Measurements from ENCODE around the gene ISG20. TPM values are rescaled to one million over a fixed set of nuclear protein-coding genes. Genes with fewer than 3 reads are reported as not detected.

Gene ISG20
- total RNA-seq, 2 experiments from 2014 or later = 310 to 345 TPM

GRCh38 chr15:88703533-88703932 lies 64.7 kb downstream of the ISG20 start:
- H3K79me2 ChIP-seq (ENCODE audit: insufficient read depth, low read depth, low read length) = no peaks in the 10 kb centered on the region
- TF ChIP-seq CTCF (conservative IDR thresholded peaks at IDR 0.05; ENCODE audit: low read length) = no peak
- no peak for TF ChIP-seq EZH2phosphoT487 (IDR thresholded peaks at IDR 0.05; ENCODE audit: borderline replicate concordance, low read depth, low read length)
- H3K9me3 ChIP-seq (ENCODE audit: low read length) = no peaks in the 10 kb centered on the region
- DNase-seq (ENCODE audit: low spot score) = no peak
- H3K9me2 ChIP-seq (ENCODE audit: insufficient read depth, low read length) = no peaks in the 10 kb centered on the region
- ChIA-PET CTCF (ENCODE audit: unreplicated experiment) (no interaction called here), POLR2A (no interaction called here)
- no TSS peak for BruUV-seq (replicated peaks)
- H3K4me1 ChIP-seq (ENCODE audit: insufficient read depth, low read length, poor library complexity, severe bottlenecking) = no peaks in the 10 kb centered on the region
- intact Hi-C loops (cut with micrococcal nuclease; ENCODE audit: unreplicated experiment) = loop anchor here (2.0 kb wide), 1 partner anchor 227 kb away; no protein-coding TSS in a partner anchor
- H3K4me3 ChIP-seq (ENCODE audit: low read depth, low read length, poor library complexity, severe bottlenecking) = no peak overlapping the region
- H3K27ac ChIP-seq (ENCODE audit: low read depth, low read length, poor library complexity, severe bottlenecking) = no peak overlapping the region
- no peaks in the 10 kb centered on the region for H3K36me3 ChIP-seq (ENCODE audit: insufficient read depth, low read length)
- no peaks in the 10 kb centered on the region; the same call in 1 of the 2 replicates for H4K20me1 ChIP-seq (ENCODE audit: insufficient read depth, low read length)
- H2AFZ ChIP-seq (ENCODE audit: low read length) = no peak overlapping the region
- no peak overlapping the region for H3K4me2 ChIP-seq (ENCODE audit: low read length)

- CTCF ChIA-PET (ENCODE audit: unreplicated experiment) = no interaction called here
- Histone ChIP-seq H3K4me1 (ENCODE audit: insufficient read depth, low read length, poor library complexity, severe bottlenecking) (no peaks in the 10 kb centered on the region), H2AFZ (ENCODE audit: low read length) (no peak overlapping the region), H3K79me2 (ENCODE audit: insufficient read depth, low read depth, low read length) (no peaks in the 10 kb centered on the region), H3K27ac (ENCODE audit: low read depth, low read length, poor library complexity, severe bottlenecking) (no peak overlapping the region), H3K9me3 (ENCODE audit: low read length) (no peaks in the 10 kb centered on the region), H3K4me2 (ENCODE audit: low read length) (no peak overlapping the region), H3K4me3 (ENCODE audit: low read depth, low read length, poor library complexity, severe bottlenecking) (no peak overlapping the region), H4K20me1 (ENCODE audit: insufficient read depth, low read length) (no peaks in the 10 kb centered on the region; the same call in 1 of the 2 replicates), H3K36me3 (ENCODE audit: insufficient read depth, low read length) (no peaks in the 10 kb centered on the region), H3K9me2 (ENCODE audit: insufficient read depth, low read length) (no peaks in the 10 kb centered on the region)
- DNase-seq (ENCODE audit: low spot score) = no peak
- intact Hi-C loops (cut with micrococcal nuclease; ENCODE audit: unreplicated experiment) = no loop called here
- BruUV-seq (replicated peaks) = no TSS peak
- POLR2A ChIA-PET = no interaction called here
- TF ChIP-seq EZH2phosphoT487 (IDR thresholded peaks at IDR 0.05; ENCODE audit: borderline replicate concordance, low read depth, low read length) (no peak), CTCF (conservative IDR thresholded peaks at IDR 0.05; ENCODE audit: low read length) (no peak)
Observed at GRCh38 chr15:88704791-88705768, 66.3 kb downstream of the ISG20 start.

- Histone ChIP-seq H2AFZ (ENCODE audit: low read length) (no peak overlapping the region), H3K4me2 (ENCODE audit: low read length) (no peak overlapping the region), H3K36me3 (ENCODE audit: insufficient read depth, low read length) (no peaks in the 10 kb centered on the region), H3K79me2 (ENCODE audit: insufficient read depth, low read depth, low read length) (no peaks in the 10 kb centered on the region), H3K9me3 (ENCODE audit: low read length) (no peaks in the 10 kb centered on the region), H3K4me3 (ENCODE audit: low read depth, low read length, poor library complexity, severe bottlenecking) (no peak overlapping the region), H3K27ac (ENCODE audit: low read depth, low read length, poor library complexity, severe bottlenecking) (no peak overlapping the region), H4K20me1 (ENCODE audit: insufficient read depth, low read length) (no peaks in the 10 kb centered on the region; the same call in 1 of the 2 replicates), H3K9me2 (ENCODE audit: insufficient read depth, low read length) (no peaks in the 10 kb centered on the region), H3K4me1 (ENCODE audit: insufficient read depth, low read length, poor library complexity, severe bottlenecking) (no peaks in the 10 kb centered on the region)
- ChIA-PET POLR2A (no interaction called here), CTCF (ENCODE audit: unreplicated experiment) (no interaction called here)
- BruUV-seq (replicated peaks) = no TSS peak
- DNase-seq (ENCODE audit: low spot score) = no peak
- TF ChIP-seq EZH2phosphoT487 (IDR thresholded peaks at IDR 0.05; ENCODE audit: borderline replicate concordance, low read depth, low read length) = no peak
- intact Hi-C loops (cut with micrococcal nuclease; ENCODE audit: unreplicated experiment) = no loop called here
Observed at GRCh38 chr15:88705769-88706165, 67.0 kb downstream of the ISG20 start.

Small RNAs within 50 kb of the gene (microRNA-seq; reads per million reads assigned to microRNA genes)
- gene MIR1179 (ENCODE audit: borderline replicate concordance) (not detected), gene MIR3529 (ENCODE audit: borderline replicate concordance) (not detected), gene MIR7-2 (ENCODE audit: borderline replicate concordance) (not detected)

Small RNAs within 50 kb of the gene (small RNA-seq; reads per million reads assigned to genes)
- gene MIR1179 (not detected), gene MIR7-2 (not detected)

Other genes starting within 250 kb of the ISG20 start
- 30.4 and 32.4 TPM in 2 replicates for gene MRPL46, start 171.6 kb upstream of the ISG20 start, total RNA-seq (2014; rRNA removed; shearing (Covaris generic))
- 32.3 and 37.2 TPM in 2 replicates for gene MRPL46, start 171.6 kb upstream of the ISG20 start, total RNA-seq (2022)
- gene MRPS11, start 171.3 kb upstream of the ISG20 start, total RNA-seq (2014; rRNA removed; shearing (Covaris generic)) = 49.8 and 61.6 TPM in 2 replicates
- 82.6 and 84.0 TPM in 2 replicates for gene MRPS11, start 171.3 kb upstream of the ISG20 start, total RNA-seq (2022)
- 7.1 and 9.8 TPM in 2 replicates for gene DET1, start 92.3 kb upstream of the ISG20 start, total RNA-seq (2014; rRNA removed; shearing (Covaris generic))
- 9.7 and 9.8 TPM in 2 replicates for gene DET1, start 92.3 kb upstream of the ISG20 start, total RNA-seq (2022)
- 55.9 and 66.6 TPM in 2 replicates for gene AEN, start 17.7 kb upstream of the ISG20 start, total RNA-seq (2014; rRNA removed; shearing (Covaris generic))
- gene AEN, start 17.7 kb upstream of the ISG20 start, total RNA-seq (2022) = 41.7 and 43.1 TPM in 2 replicates
- gene ACAN, start 164.4 kb downstream of the ISG20 start, total RNA-seq (2014; rRNA removed; shearing (Covaris generic)) = not detected in 2 replicates
- not detected in 2 replicates for gene ACAN, start 164.4 kb downstream of the ISG20 start, total RNA-seq (2022)